ENCODE results near the gene WHRN.

GRCh38 chr9:114384341-114384740, 120.9 kb downstream of the WHRN start:
- TF ChIP-seq CTCF (conservative IDR thresholded peaks at IDR 0.05), result no peak
- no peak for TF ChIP-seq EZH2 (IDR thresholded peaks at IDR 0.05; ENCODE audit: low read depth)

Measured in PC-9 (cell line).